Esophagus muscularis mucosa (tissue), 4 donors: ENCODE measurements around the gene FAN1. TPM values are rescaled to one million over a fixed set of nuclear protein-coding genes. Genes with fewer than 3 reads are reported as not detected.

Experiments
- DNase-seq: peaks from one replicate; pipeline ENCODE4 v3.0.0-alpha.2; 2017; ENCODE audit errors: extremely low spot score
- H3K27ac ChIP-seq, 4 donors: fragments of 200-600 bp; sonication (generic); replicated peaks in 1 of 4; 1 replicate in 3 of 4; 2 replicates in 1 of 4; pipeline ENCODE4 v1.5.1; 2016 to 2019; ENCODE audit warnings: mild to moderate bottlenecking in 1 of 4
- H3K27me3 ChIP-seq, 4 donors: fragments of 200-600 bp; sonication (generic); one replicate each; pipeline versions ENCODE4 v1.5.1 to v1.6.0; 2016 to 2019
- H3K36me3 ChIP-seq, 4 donors: fragments of 200-600 bp; sonication (generic); one replicate each; pipeline ENCODE4 v1.5.1; 2016 to 2019
- H3K4me1 ChIP-seq, 4 donors: fragments of 200-600 bp; sonication (generic); one replicate each; pipeline ENCODE4 v1.5.1; 2016 to 2019
- H3K4me3 ChIP-seq, 4 donors: fragments of 200-600 bp; sonication (generic); 1 replicate in 2 of 4; 2 replicates in 2 of 4; pipeline ENCODE4 v1.5.1; 2016 to 2019; ENCODE audit warnings: mild to moderate bottlenecking in 4 of 4, moderate library complexity in 1 of 4
- H3K9me3 ChIP-seq, 4 donors: fragments of 200-600 bp; sonication (generic); 1 replicate in 3 of 4; 2 replicates in 1 of 4; pipeline ENCODE4 v1.5.1; 2016 to 2019
- EP300 ChIP-seq: sonication (generic); formaldehyde crosslinking; IDR thresholded peaks from one replicate; pipeline ENCODE4 v1.6.1; 2017; ENCODE audit warnings: antibody characterized with exemption
- POLR2A ChIP-seq: fragments of 450-650 bp; IDR thresholded peaks from one replicate; pipeline ENCODE4 v1.6.1; 2017; ENCODE audit warnings: antibody characterized with exemption, moderate library complexity, mild to moderate bottlenecking, low read depth
- POLR2AphosphoS5 ChIP-seq, 2 donors: sonication (generic); formaldehyde crosslinking; IDR thresholded peaks; one replicate each; pipeline ENCODE4 v1.6.1; 2017; ENCODE audit warnings: antibody characterized with exemption in 2 of 2
- WGBS: methylation state at CpG from one replicate; pipeline ENCODE4 v1.1.5; 2018; 5-methylcytosine and 5-hydroxymethylcytosine counted together
- intact Hi-C: fragments of 100-400 bp; cut with DNase I; formaldehyde crosslinking; loops from one replicate; pipeline ENCODE4 v1.15.1; 2023
- total RNA-seq, 4 donors: library from RNA; depleted of rRNA; stranded (reverse); fragments of >200 nt; gene quantifications; one replicate each; pipeline versions ENCODE4 v1.1.0 to v1.2.1, GENCODE V29; 2016
- TF ChIP-seq, protein P1 (sequence below), 3 experiments: fragments of 200-600 bp in 2 of 3; fragments of 450-650 bp in 1 of 3; sonication (generic) in 2 of 3; IDR thresholded peaks; one replicate each; pipeline ENCODE4 v1.5.1; 2017 to 2019; ENCODE audit warnings: antibody characterized with exemption in 3 of 3, mild to moderate bottlenecking in 2 of 3, moderate library complexity in 1 of 3

The FAN1 gene
- total RNA-seq, 4 donors from 2014 or later: 13.6 to 18.7 (median 17.4) TPM

DNA sequence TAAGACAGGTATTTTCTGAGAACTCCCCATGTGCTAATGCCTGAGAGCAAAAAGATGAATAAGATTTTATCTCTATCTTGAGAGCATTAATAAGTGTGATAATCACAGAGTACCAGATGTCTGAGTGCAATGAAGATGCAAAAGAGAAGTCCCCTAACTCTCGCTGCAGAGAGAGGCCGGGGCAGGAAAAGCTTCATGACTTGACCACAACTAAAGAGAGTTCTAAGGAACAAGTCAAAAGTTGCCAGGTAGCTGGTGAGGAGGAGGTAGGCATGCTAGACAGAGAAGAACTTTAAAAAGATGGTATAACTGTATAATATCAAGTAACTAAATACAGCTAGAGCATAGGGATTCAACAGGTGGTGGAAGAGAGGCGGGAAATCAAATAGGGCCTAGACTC lies 58.9 kb downstream of the FAN1 start:
- Histone ChIP-seq H3K27ac (no peak overlapping the region), H3K9me3 (no peaks in the 10 kb centered on the region), H3K4me3 (no peak overlapping the region), H3K36me3 (peaks cover 37 to 79% (median 68%) of the 10 kb centered on the region in 4 donors), H3K4me1 (peaks cover 0 to 8% (median 0%) of the 10 kb centered on the region in 4 donors), H3K27me3 (no peaks in the 10 kb centered on the region)
- 99% methylated on average over 3 of the region's 3 CpGs for WGBS
- TF ChIP-seq EP300: no peak
- no peak for TF ChIP-seq POLR2A
- TF ChIP-seq, protein P1, sequence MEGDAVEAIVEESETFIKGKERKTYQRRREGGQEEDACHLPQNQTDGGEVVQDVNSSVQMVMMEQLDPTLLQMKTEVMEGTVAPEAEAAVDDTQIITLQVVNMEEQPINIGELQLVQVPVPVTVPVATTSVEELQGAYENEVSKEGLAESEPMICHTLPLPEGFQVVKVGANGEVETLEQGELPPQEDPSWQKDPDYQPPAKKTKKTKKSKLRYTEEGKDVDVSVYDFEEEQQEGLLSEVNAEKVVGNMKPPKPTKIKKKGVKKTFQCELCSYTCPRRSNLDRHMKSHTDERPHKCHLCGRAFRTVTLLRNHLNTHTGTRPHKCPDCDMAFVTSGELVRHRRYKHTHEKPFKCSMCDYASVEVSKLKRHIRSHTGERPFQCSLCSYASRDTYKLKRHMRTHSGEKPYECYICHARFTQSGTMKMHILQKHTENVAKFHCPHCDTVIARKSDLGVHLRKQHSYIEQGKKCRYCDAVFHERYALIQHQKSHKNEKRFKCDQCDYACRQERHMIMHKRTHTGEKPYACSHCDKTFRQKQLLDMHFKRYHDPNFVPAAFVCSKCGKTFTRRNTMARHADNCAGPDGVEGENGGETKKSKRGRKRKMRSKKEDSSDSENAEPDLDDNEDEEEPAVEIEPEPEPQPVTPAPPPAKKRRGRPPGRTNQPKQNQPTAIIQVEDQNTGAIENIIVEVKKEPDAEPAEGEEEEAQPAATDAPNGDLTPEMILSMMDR (IDR thresholded peaks at IDR 0.05): no peak
- no peak for TF ChIP-seq POLR2AphosphoS5 (IDR thresholded peaks at IDR 0.05)
- no peak for DNase-seq
- intact Hi-C loops: no loop called here

DNA sequence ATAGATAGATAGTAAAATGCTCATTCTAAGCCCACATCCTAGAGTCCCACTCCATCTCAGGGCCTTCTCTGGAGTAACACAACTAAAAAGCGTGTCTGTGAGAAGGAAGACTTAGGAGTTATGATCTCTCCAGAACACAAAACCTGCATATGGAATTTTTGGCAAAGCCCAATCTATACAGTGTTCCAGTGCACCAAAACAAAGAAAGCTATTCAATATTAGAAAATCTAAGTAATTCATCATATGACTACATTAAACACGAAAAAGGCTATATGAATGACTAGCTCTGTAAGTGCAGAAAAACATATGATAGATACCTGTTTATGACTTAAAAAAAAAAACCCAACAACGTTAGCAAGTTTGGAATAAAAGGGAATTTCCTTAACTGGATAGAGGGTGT lies 60.0 kb downstream of the FAN1 start:
- H3K27ac ChIP-seq: no peak overlapping the region
- TF ChIP-seq EP300 (no peak), POLR2A (no peak), POLR2AphosphoS5 (IDR thresholded peaks at IDR 0.05) (no peak)
- TF ChIP-seq, protein P1 (IDR thresholded peaks at IDR 0.05): no peak
- WGBS: 77% methylated on average over 3 of the region's 3 CpGs
- DNase-seq: no peak
- peaks cover 28 to 77% (median 60%) of the 10 kb centered on the region in 4 donors for H3K36me3 ChIP-seq
- H3K4me3 ChIP-seq: no peak overlapping the region
- no peaks in the 10 kb centered on the region for H3K27me3 ChIP-seq
- intact Hi-C loops: no loop called here
- H3K4me1 ChIP-seq: peaks cover 0 to 8% (median 0%) of the 10 kb centered on the region in 4 donors
- no peaks in the 10 kb centered on the region for H3K9me3 ChIP-seq

DNA sequence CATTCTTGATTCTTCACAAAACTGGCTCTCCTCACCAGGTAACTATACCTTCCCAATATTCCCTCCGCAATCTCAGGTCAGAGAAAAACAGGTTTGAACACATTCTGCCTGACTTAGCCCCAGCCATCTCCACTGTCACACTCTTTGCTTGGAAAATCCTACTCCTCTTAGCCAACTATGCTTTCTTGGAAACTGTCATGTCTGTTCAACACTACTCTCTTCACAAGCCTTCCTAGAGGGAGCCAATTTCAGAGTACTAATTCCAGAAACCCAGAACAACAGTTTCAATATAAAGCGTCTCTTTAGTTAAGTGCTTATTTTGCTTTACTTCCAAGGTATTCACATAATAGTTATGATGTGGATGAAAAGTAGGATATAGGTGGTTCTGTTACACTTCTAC lies 66.0 kb downstream of the FAN1 start:
- H3K36me3 ChIP-seq: peaks cover 10 to 71% (median 38%) of the 10 kb centered on the region in 4 donors
- TF ChIP-seq, protein P1 (IDR thresholded peaks at IDR 0.05): no peak
- TF ChIP-seq POLR2A: no peak
- TF ChIP-seq EP300: no peak
- no peak for TF ChIP-seq POLR2AphosphoS5 (IDR thresholded peaks at IDR 0.05)
- intact Hi-C loops: no loop called here

DNA sequence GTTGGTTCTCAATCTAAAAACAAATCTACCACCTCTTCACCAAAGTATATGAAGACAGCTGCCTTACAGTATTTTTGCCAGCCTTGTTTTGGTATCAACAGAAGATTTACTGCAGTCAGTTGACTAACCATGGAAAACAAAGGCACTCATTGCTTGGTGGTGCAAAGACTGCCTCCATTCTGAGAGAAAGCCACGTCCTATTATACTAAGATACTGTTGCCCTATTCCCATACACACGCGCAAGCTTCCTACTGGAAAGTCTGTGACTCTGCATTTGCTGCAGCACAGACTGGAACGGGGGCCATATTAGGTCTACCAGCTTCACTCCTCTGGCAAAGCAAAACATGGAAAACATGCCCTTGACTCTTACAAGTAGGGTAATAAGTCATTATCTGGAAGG lies 69.7 kb downstream of the FAN1 start:
- WGBS: 91% methylated on average over 4 of the region's 4 CpGs
- TF ChIP-seq EP300 (no peak), POLR2A (no peak)
- peaks cover 4 to 49% (median 29%) of the 10 kb centered on the region in 4 donors for H3K36me3 ChIP-seq

More for the DNA sequence above, 66.0 kb downstream of the FAN1 start:
- no peak overlapping the region for H3K27ac ChIP-seq
- no peaks in the 10 kb centered on the region for H3K9me3 ChIP-seq
- DNase-seq: no peak
- no peaks in the 10 kb centered on the region for H3K27me3 ChIP-seq
- H3K4me1 ChIP-seq: no peaks in the 10 kb centered on the region
- 96% methylated on average over 2 of the region's 2 CpGs for WGBS
- no peak overlapping the region for H3K4me3 ChIP-seq

DNA sequence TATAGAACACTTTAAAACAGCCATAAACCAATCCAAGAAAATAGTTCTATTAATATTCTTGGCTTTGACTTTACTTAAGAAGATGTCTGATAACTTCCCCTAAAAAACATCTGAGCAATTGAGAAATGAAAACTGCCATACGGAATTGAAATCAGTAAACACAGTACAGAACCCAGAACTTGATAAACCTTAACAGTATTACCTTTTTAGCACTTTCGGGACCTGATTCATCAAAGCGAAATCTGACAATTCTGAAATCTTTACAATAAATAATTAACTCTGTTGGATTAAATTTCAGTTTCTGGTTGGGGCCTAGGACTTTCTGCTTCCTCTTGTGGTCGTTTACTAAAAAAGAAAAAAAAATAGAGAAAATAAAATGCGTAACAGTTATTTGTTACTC lies 70.4 kb downstream of the FAN1 start:
- intact Hi-C loops: no loop called here
- Histone ChIP-seq H3K9me3 (no peaks in the 10 kb centered on the region), H3K36me3 (peaks cover 4 to 46% (median 26%) of the 10 kb centered on the region in 4 donors), H3K27me3 (no peaks in the 10 kb centered on the region), H3K27ac (no peak overlapping the region), H3K4me3 (no peak overlapping the region), H3K4me1 (peaks cover 16 to 26% (median 19%) of the 10 kb centered on the region in 4 donors)
- WGBS: 82% methylated on average over 5 of the region's 5 CpGs
- TF ChIP-seq POLR2AphosphoS5 (IDR thresholded peaks at IDR 0.05): no peak
- TF ChIP-seq, protein P1 (IDR thresholded peaks at IDR 0.05): no peak
- no peak for TF ChIP-seq POLR2A
- no peak for TF ChIP-seq EP300
- DNase-seq: no peak

More for the DNA sequence above, 69.7 kb downstream of the FAN1 start:
- DNase-seq: no peak
- Histone ChIP-seq H3K27me3 (no peaks in the 10 kb centered on the region), H3K27ac (no peak overlapping the region), H3K4me3 (no peak overlapping the region), H3K4me1 (peaks cover 11 to 19% (median 14%) of the 10 kb centered on the region in 4 donors), H3K9me3 (no peaks in the 10 kb centered on the region)
- intact Hi-C loops: no loop called here
